SK-N-MC (cell line): ENCODE results near the gene EMP2.

Experiments used
- DNase-seq: peaks from one replicate; pipeline ENCODE4 v3.0.0-alpha.2; 2011; ENCODE audit warnings: low read depth, low spot score
- H3K27ac ChIP-seq: fragments of 200-600 bp; sonication (generic); 2 replicates; pipeline ENCODE4 v1.5.1; 2016; ENCODE audit warnings: mixed run types
- H3K36me3 ChIP-seq: fragments of 200-600 bp; sonication (generic); 2 replicates; pipeline ENCODE4 v1.6.1; 2017; ENCODE audit warnings: antibody characterized with exemption, low read length, mixed read lengths; ENCODE audit not compliant: insufficient read depth
- H3K4me3 ChIP-seq: fragments of 200-600 bp; sonication (generic); 2 replicates; pipeline ENCODE4 v1.5.1; 2016
- H3K9ac ChIP-seq: fragments of 200-600 bp; sonication (generic); 2 replicates; pipeline ENCODE4 v1.8.0; 2017; ENCODE audit warnings: mixed run types, mixed read lengths; ENCODE audit not compliant: insufficient read length
- H3K9me3 ChIP-seq: fragments of 200-600 bp; sonication (generic); 2 replicates; pipeline ENCODE4 v1.6.1; 2017; ENCODE audit warnings: low read depth, mild to moderate bottlenecking, antibody characterized with exemption, low read length, moderate library complexity, mixed read lengths
- EZH2 ChIP-seq: fragments of 200-600 bp; sonication (generic); IDR thresholded peaks from one replicate; pipeline ENCODE4 v1.6.1; 2017; ENCODE audit warnings: antibody characterized with exemption
- FOXP2 ChIP-seq: optimal IDR thresholded peaks from 2 replicates; pipeline ENCODE3; 2011; ENCODE audit warnings: mild to moderate bottlenecking, moderate library complexity; ENCODE audit not compliant: insufficient read depth; ENCODE audit errors: extremely low read length, control extremely low read depth
- POLR2AphosphoS5 ChIP-seq: IDR thresholded peaks from 2 replicates; pipeline ENCODE4 v1.6.1; 2012; ENCODE audit warnings: mild to moderate bottlenecking, low read depth, low read length, borderline replicate concordance

EMP2 gene

GRCh38 chr16:10619271-10619849, 39.0 kb upstream of the EMP2 start:
- DNase-seq, result no peak
- no peak for TF ChIP-seq FOXP2
- no peak for TF ChIP-seq POLR2AphosphoS5
- TF ChIP-seq EZH2, result no peak
- H3K9ac ChIP-seq, result no peak overlapping the region
- no peaks in the 10 kb centered on the region for H3K36me3 ChIP-seq
- no peaks in the 10 kb centered on the region for H3K9me3 ChIP-seq
- H3K4me3 ChIP-seq, result no peak overlapping the region
- H3K27ac ChIP-seq, result no peak overlapping the region

DNA sequence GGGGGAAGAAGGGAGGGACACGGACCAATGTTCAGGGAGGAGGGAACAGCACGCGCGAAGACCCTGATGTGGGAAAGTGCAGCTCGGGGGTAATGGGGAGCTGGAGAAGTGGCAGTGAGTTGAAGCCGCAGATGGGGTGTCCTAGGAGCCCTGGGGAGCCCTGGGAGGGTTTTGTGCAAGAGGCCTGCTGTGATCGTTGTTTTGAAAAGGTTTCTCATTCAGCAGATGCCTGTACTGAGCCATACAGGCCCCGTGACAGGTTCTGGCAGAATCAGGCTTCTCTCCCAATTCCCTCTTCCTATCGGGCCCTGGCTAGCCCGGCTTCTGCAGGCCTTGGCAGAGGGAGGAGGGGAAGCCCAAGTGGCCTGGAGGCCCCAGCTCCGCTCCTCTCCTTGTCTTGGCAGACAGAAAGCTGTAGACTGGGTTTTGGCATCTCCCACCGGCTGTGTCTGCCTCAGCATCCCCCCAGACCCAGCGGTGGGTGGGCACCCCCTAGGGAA, 38.4 kb upstream of the EMP2 start:
- Histone ChIP-seq H3K4me3 (no peak overlapping the region), H3K36me3 (no peaks in the 10 kb centered on the region), H3K27ac (no peak overlapping the region), H3K9me3 (no peaks in the 10 kb centered on the region), H3K9ac (no peak overlapping the region)
- no peak for DNase-seq
- TF ChIP-seq EZH2 (no peak), POLR2AphosphoS5 (no peak), FOXP2 (no peak)

GRCh38 chr16:10617662-10618420, 37.4 kb upstream of the EMP2 start:
- no peaks in the 10 kb centered on the region for H3K9me3 ChIP-seq
- no peak overlapping the region for H3K27ac ChIP-seq
- H3K36me3 ChIP-seq, result no peaks in the 10 kb centered on the region
- no peak overlapping the region for H3K9ac ChIP-seq
- TF ChIP-seq FOXP2 (no peak), EZH2 (no peak), POLR2AphosphoS5 (no peak)
- H3K4me3 ChIP-seq, result no peak overlapping the region
- DNase-seq, result no peak

GRCh38 chr16:10616756-10617640, 36.6 kb upstream of the EMP2 start:
- H3K4me3 ChIP-seq, result no peak overlapping the region
- no peaks in the 10 kb centered on the region for H3K36me3 ChIP-seq
- no peak overlapping the region for H3K27ac ChIP-seq
- H3K9ac ChIP-seq, result no peak overlapping the region
- no peaks in the 10 kb centered on the region for H3K9me3 ChIP-seq
- TF ChIP-seq FOXP2 (no peak), EZH2 (no peak), POLR2AphosphoS5 (no peak)
- no peak for DNase-seq

DNA sequence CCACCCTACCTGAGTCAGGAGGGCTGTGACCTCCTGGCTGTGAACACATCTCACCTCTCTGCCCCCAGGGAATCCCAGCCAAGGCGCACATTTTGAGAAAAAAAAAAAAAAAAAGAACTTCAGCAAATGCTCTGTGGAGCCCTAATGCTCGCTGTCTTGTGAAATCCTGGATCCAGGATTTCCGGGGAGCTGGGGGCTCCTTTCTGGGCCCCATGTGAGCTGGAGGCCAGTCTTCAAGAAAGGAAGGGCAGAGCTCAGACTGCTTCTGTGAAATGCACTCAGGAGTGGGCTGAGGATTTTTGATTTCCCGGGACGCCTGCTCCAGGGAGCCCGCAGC, 36.0 kb upstream of the EMP2 start:
- H3K9me3 ChIP-seq, result no peaks in the 10 kb centered on the region
- H3K36me3 ChIP-seq, result no peaks in the 10 kb centered on the region
- no peak for TF ChIP-seq FOXP2
- H3K9ac ChIP-seq, result no peak overlapping the region
- no peak overlapping the region for H3K4me3 ChIP-seq
- no peak for DNase-seq
- no peak overlapping the region for H3K27ac ChIP-seq

GRCh38 chr16:10614685-10615084, 34.3 kb upstream of the EMP2 start:
- no peak overlapping the region for H3K4me3 ChIP-seq
- no peaks in the 10 kb centered on the region for H3K36me3 ChIP-seq
- no peaks in the 10 kb centered on the region for H3K9me3 ChIP-seq
- H3K9ac ChIP-seq, result no peak overlapping the region
- H3K27ac ChIP-seq, result no peak overlapping the region
- no peak for DNase-seq
- TF ChIP-seq FOXP2 (no peak), EZH2 (no peak), POLR2AphosphoS5 (no peak)

DNA sequence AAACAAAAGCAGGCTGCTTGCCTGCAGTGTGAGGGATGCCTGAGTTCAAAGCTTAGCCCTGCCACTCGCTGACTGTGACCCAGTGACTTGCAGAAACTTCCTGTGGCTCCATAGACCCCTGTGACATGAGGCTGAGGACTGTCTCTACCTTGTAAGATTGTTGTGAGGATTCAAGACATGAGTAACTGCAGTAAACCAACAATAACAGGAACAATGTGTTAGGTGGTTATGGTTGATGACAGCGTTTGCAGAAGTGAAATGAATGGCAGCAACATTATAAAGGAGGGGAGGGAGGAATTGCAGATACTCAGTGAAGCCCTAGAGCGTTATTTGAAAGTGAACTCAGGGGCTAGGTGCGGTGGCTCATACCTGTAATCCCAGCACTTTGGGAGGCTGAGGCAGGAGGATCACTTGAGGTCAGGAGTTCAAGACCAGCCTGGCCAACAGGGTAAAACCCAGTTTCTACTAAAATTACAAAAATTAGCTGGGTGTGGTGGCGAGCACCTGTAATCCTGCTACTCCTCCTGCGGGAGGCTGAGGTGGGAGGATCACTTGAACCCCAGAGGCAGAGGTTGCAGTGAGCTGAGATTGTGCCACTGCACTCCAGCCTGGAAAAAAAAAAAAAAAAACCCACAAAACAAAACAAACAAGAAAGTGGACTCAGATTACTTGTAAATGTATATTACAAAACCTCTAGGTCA, 33.5 kb upstream of the EMP2 start:
- Histone ChIP-seq H3K27ac (no peak overlapping the region), H3K9me3 (no peaks in the 10 kb centered on the region), H3K36me3 (no peaks in the 10 kb centered on the region), H3K4me3 (no peak overlapping the region), H3K9ac (no peak overlapping the region)
- DNase-seq, result no peak
- TF ChIP-seq FOXP2, result no peak
- TF ChIP-seq POLR2AphosphoS5, result no peak
- TF ChIP-seq EZH2, result no peak

- DNase-seq, result no peak
- TF ChIP-seq EZH2, result no peak
- Histone ChIP-seq H3K4me3 (no peak overlapping the region), H3K27ac (no peak overlapping the region), H3K9me3 (no peaks in the 10 kb centered on the region), H3K9ac (no peak overlapping the region), H3K36me3 (no peaks in the 10 kb centered on the region)
Observed at GRCh38 chr16:10612649-10613179, 32.3 kb upstream of the EMP2 start.
